Activated T-helper 1 cell treated with anti-CD3 and anti-CD28 coated beads, Interleukin-12 subunit alpha, Interleukin-12 subunit beta, Interleukin-2, Interleukin-4 antibody, amounts not matched to agents 30 ng/mL and 10 ng/mL and 1 ng/mL, durations not matched to agents 14 hours and 24 hours and 36 hours (primary cell): ENCODE measurements around the gene SOST. TPM values are rescaled to one million over a fixed set of nuclear protein-coding genes. Genes with fewer than 3 reads are reported as not detected.
A peak's percentile ranks its signal among the peaks of the same experiment; 100 is the strongest.

Source experiments
- DNase-seq: peaks from one replicate; pipeline ENCODE4 v3.0.0; 2021; ENCODE audit warnings: low spot score
- H3K27ac Mint-ChIP-seq: one replicate; pipeline ENCODE4 v1.8.0; 2021; ENCODE audit warnings: mild to moderate bottlenecking, mixed read lengths
- H3K27me3 Mint-ChIP-seq: one replicate; pipeline ENCODE4 v1.8.0; 2022; ENCODE audit warnings: mild to moderate bottlenecking, moderate library complexity, mixed read lengths; ENCODE audit not compliant: insufficient read depth
- H3K36me3 Mint-ChIP-seq: one replicate; pipeline ENCODE4 v1.8.0; 2021; ENCODE audit warnings: low read depth, mixed read lengths
- H3K4me1 Mint-ChIP-seq: one replicate; pipeline ENCODE4 v1.8.0; 2021; ENCODE audit warnings: low read depth, mixed read lengths
- H3K4me3 Mint-ChIP-seq: one replicate; pipeline ENCODE4 v1.8.0; 2021; ENCODE audit warnings: mild to moderate bottlenecking, moderate library complexity, mixed read lengths
- H3K9me3 Mint-ChIP-seq: one replicate; pipeline ENCODE4 v1.8.0; 2021; ENCODE audit warnings: mixed read lengths
- intact Hi-C: fragments of 100-400 bp; cut with micrococcal nuclease; formaldehyde crosslinking; loops from one replicate; pipeline ENCODE4 v1.15.1; 2024
- total RNA-seq: library from RNA; stranded (reverse); gene quantifications from 2 replicates; pipeline ENCODE4 v1.2.3, GENCODE V29; 2022

SOST gene
- total RNA-seq, 1 donor from 2014 or later, result not detected

DNA sequence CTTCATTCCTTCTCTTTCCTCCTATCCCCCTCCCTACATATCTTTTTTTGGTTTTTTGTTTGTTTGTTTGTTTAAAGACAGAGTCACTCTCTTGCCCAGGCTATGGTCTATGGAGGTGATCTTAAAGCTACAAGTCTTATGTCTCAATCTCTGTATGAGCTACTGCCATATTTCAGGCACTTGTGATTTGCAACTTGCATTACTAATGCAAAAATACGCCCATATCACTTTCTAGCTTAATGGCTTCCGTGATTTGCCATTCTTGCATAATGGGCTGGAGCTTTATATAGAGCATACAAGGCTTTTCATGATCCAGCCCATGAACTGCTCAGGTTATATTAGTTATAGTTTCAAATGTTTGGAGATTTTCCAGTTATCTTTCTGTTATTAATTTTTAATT lies 29.1 kb upstream of the SOST start:
- intact Hi-C loops, result no loop called here
- peaks cover 20% of the 10 kb centered on the region for H3K27me3 Mint-ChIP-seq
- H3K4me1 Mint-ChIP-seq, result no peaks in the 10 kb centered on the region

DNA sequence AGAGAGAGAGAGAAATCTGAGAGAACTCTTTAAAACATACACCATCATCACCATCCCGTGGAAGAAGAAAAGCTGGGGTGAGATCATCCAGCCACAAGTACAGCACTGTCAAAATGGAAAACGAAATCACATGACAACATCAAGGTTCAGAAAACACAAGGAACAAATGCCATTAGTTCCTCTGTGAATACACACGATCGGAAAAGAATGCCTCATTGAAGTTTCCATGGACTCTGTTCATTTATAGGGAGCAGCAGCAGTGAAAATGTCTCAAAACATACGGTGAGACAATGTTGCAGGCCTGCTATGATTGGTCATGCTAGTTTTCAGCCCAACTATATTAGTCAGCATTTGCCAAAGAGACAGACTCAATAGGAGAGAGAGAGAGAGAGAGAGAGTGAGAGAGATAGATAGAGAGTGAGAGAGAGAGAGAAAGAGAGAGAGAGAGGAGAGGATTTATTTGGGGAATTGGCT lies 26.1 kb upstream of the SOST start:
- intact Hi-C loops, result no loop called here
- Mint-ChIP-seq H3K4me1 (peaks cover 1% of the 10 kb centered on the region), H3K9me3 (no peaks in the 10 kb centered on the region), H3K27ac (no peak overlapping the region), H3K36me3 (no peaks in the 10 kb centered on the region), H3K27me3 (peaks cover 39% of the 10 kb centered on the region), H3K4me3 (no peak overlapping the region)
- no peak for DNase-seq

More for the DNA sequence above, 29.1 kb upstream of the SOST start:
- no peak overlapping the region for H3K4me3 Mint-ChIP-seq
- no peaks in the 10 kb centered on the region for H3K36me3 Mint-ChIP-seq
- no peak for DNase-seq
- no peak overlapping the region for H3K27ac Mint-ChIP-seq
- no peaks in the 10 kb centered on the region for H3K9me3 Mint-ChIP-seq

DNA sequence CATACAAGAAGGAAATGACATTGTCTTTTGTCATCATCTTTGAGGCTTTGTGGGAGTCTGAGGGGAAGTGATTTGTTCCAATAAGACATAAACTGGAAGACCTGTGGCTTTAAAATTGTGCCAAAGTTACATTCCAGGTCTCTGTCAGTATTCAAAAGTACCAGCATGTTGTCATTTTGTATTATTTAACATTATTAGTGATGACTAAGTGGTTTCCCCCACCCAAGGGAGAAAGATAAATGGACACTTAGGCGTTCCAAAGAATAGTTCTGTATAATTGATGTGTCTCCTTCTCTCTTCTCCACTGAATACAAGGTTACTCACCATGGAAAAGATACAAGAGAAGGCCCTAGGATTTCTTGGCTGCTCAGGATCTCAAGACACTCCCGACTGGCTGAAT lies 25.5 kb upstream of the SOST start:
- H3K4me3 Mint-ChIP-seq, result no peak overlapping the region
- no peaks in the 10 kb centered on the region for H3K9me3 Mint-ChIP-seq
- no peak for DNase-seq
- H3K4me1 Mint-ChIP-seq, result peaks cover 7% of the 10 kb centered on the region
- intact Hi-C loops, result no loop called here
- H3K27ac Mint-ChIP-seq, result no peak overlapping the region
- peaks cover 43% of the 10 kb centered on the region for H3K27me3 Mint-ChIP-seq
- H3K36me3 Mint-ChIP-seq, result no peaks in the 10 kb centered on the region

DNA sequence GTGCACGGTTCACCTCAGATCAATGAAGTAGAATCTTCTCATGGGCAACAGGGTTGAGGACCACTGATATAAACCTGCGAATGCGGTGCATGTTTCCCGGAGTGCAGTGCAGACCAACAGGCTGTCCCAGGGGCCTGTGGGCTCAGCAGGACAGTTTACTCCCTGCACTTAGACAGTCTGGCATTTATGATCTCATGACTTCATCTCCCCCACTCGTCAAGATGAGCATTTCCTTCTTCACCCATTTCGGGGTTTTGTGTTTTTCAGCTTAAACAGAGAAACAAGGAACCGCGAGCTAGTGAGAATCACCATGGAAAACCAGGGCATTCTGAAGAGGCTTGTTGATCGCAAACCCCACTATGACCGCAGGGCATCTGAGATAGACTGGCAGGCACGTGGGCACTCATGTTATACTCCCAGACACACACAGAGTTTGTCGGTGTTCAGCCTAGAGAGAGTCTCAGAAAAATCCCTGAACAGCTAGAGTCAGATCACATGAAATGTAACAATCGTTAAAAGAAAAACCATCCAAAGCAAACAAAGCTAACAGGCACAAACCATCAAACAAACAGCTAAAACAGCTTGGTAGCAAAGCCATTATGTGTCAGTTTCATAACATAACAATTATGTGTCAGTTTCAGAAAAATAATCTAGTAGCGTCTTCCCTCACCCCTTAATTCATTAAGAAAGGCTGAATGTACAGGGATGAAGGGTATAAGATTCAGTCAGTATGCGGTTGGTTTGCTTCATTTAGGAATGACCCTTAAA lies 24.5 kb upstream of the SOST start:
- Mint-ChIP-seq H3K27me3 (peaks cover 36% of the 10 kb centered on the region), H3K9me3 (no peaks in the 10 kb centered on the region), H3K36me3 (no peaks in the 10 kb centered on the region), H3K4me1 (peaks cover 7% of the 10 kb centered on the region), H3K27ac (no peak overlapping the region), H3K4me3 (no peak overlapping the region)
- DNase-seq, result no peak
- intact Hi-C loops, result no loop called here

DNA sequence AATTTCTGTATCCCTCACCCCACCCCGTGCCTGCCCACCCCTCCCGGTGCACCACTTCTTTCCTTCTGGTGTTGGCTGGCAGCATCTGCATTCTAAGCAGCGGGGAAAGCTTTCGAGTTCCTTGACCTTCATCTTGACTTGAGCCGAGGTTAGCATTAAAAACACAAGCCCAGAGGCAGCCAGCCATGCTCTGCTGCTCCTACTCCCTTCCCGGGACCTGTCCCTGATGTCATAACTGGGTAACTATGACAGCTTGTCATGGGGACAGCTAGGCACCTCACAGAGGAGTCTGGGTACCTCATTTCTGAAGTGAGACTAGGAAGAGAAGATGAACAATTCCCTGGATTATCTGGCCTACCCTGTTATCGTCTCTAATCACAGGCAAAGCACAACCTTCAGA lies 21.5 kb upstream of the SOST start, which contains the start of gene CFAP97D1:
Gene CFAP97D1 (plus strand): TSS at position 301 of the 400 bp plus-strand sequence. CDS start 28 bp downstream, at position 329.
- intact Hi-C loops, result no loop called here
- no peak for DNase-seq
- H3K36me3 Mint-ChIP-seq, result peaks cover 3% of the 10 kb centered on the region
- no peak within 1 kb of the TSS for H3K27ac Mint-ChIP-seq
- peaks cover 32% of the 10 kb centered on the region for H3K27me3 Mint-ChIP-seq
- peak within 1 kb of the TSS; percentile 73 for H3K4me3 Mint-ChIP-seq
- no peaks in the 10 kb centered on the region for H3K9me3 Mint-ChIP-seq
- peaks cover 7% of the 10 kb centered on the region for H3K4me1 Mint-ChIP-seq

DNA sequence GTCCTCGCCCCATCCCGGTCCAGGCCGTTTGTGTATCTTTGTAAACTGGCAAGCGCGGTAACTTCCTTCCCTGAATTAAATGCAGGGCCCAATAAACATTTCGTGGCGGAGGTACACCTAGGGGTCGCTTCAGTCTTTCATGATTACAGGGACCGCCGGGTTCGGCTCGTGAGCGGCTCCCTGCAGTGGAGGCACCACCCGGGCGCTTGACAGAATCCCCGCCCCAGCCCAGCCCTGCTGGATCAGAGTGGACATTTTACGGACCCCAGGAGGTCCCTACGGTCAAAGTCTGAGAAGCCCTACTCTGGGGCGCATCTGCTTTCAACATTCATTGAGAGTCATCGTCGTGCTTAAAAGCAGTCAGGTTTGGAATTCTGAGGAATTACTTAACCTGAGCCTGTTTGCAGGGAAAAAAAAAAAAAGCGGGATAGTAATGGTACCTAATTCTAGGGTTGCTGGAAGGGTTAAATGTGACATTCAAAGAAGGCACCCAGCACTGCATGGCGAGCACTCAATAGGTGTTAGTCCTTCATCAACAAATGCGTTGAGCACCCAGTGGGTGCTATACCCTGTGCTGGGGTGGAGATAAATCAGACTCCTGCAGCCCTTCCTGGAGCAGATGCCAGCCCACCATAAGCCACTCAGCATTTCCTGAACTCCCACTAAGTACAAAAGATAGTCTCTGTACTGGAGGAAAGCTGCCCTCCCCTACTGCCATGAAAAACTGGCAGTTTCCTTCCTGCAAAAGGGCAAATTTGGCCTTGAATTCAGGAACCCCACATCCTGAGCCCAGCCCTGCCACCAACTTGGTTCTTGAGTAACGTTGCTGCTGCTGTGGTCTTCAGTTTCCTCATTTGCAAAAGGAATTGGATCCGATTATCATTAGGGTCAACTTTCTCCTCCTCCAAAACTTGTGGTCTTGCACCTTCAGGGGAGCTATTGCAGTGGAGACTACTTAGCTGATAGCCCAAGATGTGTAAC lies 20.8 kb upstream of the SOST start:
- no peaks in the 10 kb centered on the region for H3K9me3 Mint-ChIP-seq
- H3K4me1 Mint-ChIP-seq, result peaks cover 7% of the 10 kb centered on the region
- DNase-seq, result no peak
- peak overlapping the region; percentile 73 for H3K4me3 Mint-ChIP-seq
- H3K27me3 Mint-ChIP-seq, result peaks cover 32% of the 10 kb centered on the region
- peaks cover 3% of the 10 kb centered on the region for H3K36me3 Mint-ChIP-seq
- intact Hi-C loops, result loop anchor here (1.0 kb wide), 1 partner anchor 67 kb away; no protein-coding TSS in a partner anchor
- H3K27ac Mint-ChIP-seq, result no peak overlapping the region

DNA sequence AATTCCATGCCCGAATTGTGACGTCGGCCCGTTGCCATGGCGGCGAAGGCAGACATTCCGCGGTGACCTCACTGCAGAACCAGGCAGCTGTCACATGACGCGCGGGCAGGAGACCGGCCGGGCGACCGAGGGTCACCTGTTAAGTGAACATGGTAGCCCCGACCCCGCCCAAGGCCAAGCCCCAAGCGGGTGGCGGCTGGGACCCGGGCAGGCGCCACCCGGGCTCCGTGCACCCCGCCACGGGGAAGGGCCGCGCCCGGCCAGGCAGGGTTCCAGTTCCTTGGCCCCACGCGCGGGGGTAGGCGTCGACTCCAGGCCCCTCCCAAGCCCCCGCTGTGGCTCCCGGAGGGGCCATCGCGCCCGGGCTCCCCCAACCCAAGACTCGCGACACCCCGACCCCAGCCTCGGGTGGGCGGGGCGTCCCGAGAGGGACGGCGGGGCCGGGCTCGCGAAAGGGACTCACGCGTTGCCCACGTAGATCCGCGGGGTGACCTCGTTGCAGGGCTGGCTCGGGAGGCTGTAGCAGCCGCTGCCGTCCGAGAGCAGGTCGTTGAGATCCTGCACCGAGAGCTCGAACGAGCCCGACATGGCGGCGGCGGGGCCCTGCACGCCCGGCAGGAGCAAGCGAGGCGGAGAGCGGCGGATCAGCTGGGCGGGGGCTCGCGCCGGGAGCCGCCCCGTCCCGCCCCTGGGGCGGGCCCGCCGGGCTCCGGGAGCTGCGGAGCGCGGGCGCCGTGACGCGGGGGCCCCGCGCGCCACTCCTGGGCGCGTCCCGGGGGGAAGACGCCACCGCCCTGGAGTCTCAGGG lies 19.9 kb upstream of the SOST start, which contains the start of gene DUSP3:
Gene DUSP3 (minus strand): TSS at position 641 of the 808 bp plus-strand sequence. CDS start 53 bp downstream, at position 588.
- intact Hi-C loops, result loop anchor here (1.0 kb wide), 2 partner anchors 68 to 228 kb away; no protein-coding TSS in a partner anchor
- Mint-ChIP-seq H3K36me3 (peaks cover 3% of the 10 kb centered on the region), H3K4me1 (peaks cover 7% of the 10 kb centered on the region), H3K9me3 (no peaks in the 10 kb centered on the region), H3K4me3 (peak within 1 kb of the TSS; percentile 87), H3K27me3 (peaks cover 32% of the 10 kb centered on the region), H3K27ac (peak within 1 kb of the TSS; percentile 76)
- peak; percentile 73 for DNase-seq

DNA sequence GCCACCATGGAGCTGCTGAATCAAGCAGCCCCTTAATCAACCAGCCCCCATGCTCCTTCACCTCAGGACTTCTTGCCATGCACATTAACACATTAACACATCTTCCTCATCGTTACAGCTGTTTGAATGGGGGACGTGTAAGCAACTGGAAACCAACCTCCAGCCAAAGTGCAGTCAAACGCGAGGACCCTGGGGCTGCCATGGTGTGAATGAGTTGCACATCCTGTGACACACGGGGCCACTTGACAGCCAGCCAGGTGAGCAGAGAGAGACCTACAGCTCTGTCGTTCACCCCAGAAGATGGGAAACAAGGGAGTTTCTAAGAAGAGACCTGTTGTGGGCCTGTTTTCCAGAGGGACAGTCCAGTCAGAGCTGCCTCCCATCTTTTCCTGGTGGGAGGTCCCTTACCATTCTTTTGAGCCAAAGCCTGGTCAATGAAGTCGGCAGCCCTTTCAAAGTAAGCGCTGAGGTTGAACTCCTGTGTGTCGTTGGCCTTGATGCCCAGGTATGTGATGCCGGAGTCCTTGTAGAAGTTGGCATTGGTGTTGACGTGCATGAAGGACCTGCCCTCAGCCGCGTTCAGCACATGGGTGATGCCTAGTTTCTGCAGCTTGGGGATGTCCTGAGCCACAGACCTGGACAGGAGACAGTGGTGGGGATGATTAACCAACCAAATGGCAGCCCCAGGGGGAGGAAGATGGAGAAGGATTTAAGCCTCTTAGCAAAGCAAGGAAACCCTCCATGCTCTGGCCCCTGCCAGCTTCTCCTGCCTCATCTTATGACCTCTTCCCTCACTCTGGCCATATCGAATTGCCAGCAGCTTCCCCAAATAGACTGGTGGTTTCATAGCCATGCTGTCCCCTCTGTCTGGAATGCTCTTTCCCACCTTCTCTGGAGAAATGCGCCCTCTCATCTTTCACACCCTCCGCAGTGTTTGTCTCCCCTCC lies 16.0 kb upstream of the SOST start:
- no peaks in the 10 kb centered on the region for H3K9me3 Mint-ChIP-seq
- peaks cover 5% of the 10 kb centered on the region for H3K4me1 Mint-ChIP-seq
- no peak overlapping the region for H3K4me3 Mint-ChIP-seq
- intact Hi-C loops, result no loop called here
- peaks cover 3% of the 10 kb centered on the region for H3K27me3 Mint-ChIP-seq
- DNase-seq, result no peak
- H3K36me3 Mint-ChIP-seq, result peaks cover 17% of the 10 kb centered on the region
- H3K27ac Mint-ChIP-seq, result no peak overlapping the region

DNA sequence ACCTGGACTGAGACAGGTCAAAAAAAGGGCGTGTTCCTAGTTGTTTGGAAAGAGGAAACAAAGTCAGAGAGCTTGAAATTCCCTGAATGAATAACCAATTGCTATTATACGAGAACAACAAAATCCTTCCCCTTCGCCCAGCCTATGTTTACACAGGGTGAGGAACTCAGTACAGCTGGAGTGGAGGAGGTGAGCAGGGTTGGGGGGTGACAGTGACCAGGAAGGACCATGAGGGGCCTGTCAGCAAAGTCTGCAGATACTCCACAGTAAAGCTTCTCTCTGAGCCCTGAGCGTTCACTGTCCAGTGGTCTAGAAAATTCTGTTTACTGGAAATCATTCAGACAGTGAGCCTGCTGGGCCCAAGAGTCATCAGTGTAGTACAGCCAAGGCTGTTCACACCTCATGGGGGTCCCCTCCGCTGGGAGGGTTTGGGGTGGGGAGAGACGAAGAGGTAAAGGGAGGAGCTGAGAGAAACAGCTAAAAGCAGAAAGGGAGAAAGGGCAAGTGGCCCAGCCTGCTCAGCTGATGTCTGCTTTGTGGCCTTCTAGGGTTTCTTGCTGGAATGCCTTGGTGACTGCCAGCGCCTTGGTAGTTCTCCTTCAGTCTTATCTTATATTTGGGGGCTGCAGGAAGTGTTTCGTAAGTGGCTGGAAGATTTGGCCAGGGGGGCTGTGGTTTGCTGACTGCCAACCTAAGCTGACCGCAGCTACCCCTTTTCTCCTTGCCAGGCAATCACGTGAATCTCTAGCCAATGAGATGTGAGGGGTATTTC lies 14.5 kb upstream of the SOST start:
- intact Hi-C loops, result no loop called here
- no peaks in the 10 kb centered on the region for H3K9me3 Mint-ChIP-seq
- no peak for DNase-seq
- no peaks in the 10 kb centered on the region for H3K4me1 Mint-ChIP-seq
- no peak overlapping the region for H3K4me3 Mint-ChIP-seq
- H3K27me3 Mint-ChIP-seq, result no peaks in the 10 kb centered on the region
- peaks cover 18% of the 10 kb centered on the region for H3K36me3 Mint-ChIP-seq
- H3K27ac Mint-ChIP-seq, result no peak overlapping the region

DNA sequence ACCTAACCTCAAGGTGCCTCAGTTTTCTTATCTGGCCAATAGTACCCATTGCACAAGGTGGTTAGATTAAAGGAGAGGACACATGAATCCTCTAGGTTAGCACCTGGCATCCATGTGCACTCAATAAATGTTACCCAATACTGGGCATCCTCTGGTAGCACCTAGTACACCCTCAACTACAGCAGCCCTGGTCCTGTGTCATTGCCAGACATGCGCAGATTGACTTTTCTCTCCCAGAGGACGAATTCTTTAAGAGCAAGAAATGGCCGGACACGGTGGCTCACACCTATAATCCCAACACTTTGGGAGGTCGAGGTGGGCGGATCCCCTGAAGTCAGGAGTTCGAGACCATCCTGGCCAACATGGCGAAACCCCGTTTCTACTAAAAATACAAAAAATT lies 12.9 kb upstream of the SOST start:
- Mint-ChIP-seq H3K36me3 (peaks cover 17% of the 10 kb centered on the region), H3K4me3 (no peak overlapping the region), H3K9me3 (no peaks in the 10 kb centered on the region), H3K27ac (no peak overlapping the region), H3K4me1 (no peaks in the 10 kb centered on the region), H3K27me3 (no peaks in the 10 kb centered on the region)
- intact Hi-C loops, result no loop called here
- DNase-seq, result no peak

DNA sequence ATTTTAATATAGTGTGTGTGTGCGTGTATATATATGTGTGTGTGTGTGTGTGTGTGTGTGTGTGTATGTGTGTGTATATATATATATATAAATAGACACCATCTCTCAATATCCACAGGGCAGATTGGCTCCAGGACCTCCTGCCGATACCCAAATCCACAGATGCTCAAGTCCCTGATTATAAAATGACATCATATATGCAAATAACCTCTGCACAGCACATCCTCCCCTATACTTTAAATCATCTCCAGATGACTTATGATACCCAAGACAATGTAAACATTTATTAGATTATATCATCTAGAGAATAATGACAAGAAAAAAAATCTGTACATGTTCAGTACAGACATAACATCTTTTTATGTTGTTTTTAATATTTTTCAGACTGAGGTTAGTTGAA lies 12.4 kb upstream of the SOST start:
- Mint-ChIP-seq H3K9me3 (no peaks in the 10 kb centered on the region), H3K36me3 (peaks cover 15% of the 10 kb centered on the region), H3K4me3 (no peak overlapping the region), H3K27ac (no peak overlapping the region), H3K4me1 (no peaks in the 10 kb centered on the region), H3K27me3 (no peaks in the 10 kb centered on the region)
- intact Hi-C loops, result no loop called here
- no peak for DNase-seq
